Kidney (tissue), 14 donors: ENCODE results near the gene SCNN1B. TPM values are rescaled to one million over a fixed set of nuclear protein-coding genes. Genes with fewer than 3 reads are reported as not detected.

Experiments used
- DNase-seq, 5 donors: peaks; one replicate each; pipeline ENCODE4 v3.0.0-alpha.2; 2013 to 2020
- FAIRE-seq: peaks from 2 replicates; lab custom pipeline; 2012; peaks lifted over from hg19 to GRCh38; lab: Jason Lieb, UNC
- H3K27ac ChIP-seq, 2 donors: one replicate each; pipeline ENCODE4 v1.7.0; 2013; ENCODE audit warnings: low read depth in 2 of 2, low read length in 2 of 2, inconsistent platforms in 1 of 2
- H3K27me3 ChIP-seq: one replicate; pipeline ENCODE4 v1.7.1; 2013; ENCODE audit warnings: low read length, inconsistent platforms; ENCODE audit not compliant: control insufficient read depth, insufficient read depth
- H3K36me3 ChIP-seq, 3 donors: one replicate each; pipeline versions ENCODE4 v1.7.0 to v1.7.1; 2013; ENCODE audit warnings: low read length in 3 of 3, control low read depth in 1 of 3, inconsistent platforms in 1 of 3; ENCODE audit not compliant: insufficient read depth in 3 of 3, control insufficient read depth in 2 of 3
- H3K4me1 ChIP-seq, 3 donors: one replicate each; pipeline versions ENCODE4 v1.7.0 to v1.7.1; 2013; ENCODE audit warnings: low read length in 3 of 3, inconsistent platforms in 1 of 3, low read depth in 1 of 3; ENCODE audit not compliant: control insufficient read depth in 2 of 3, insufficient read depth in 2 of 3
- H3K4me3 ChIP-seq, 3 donors: one replicate each; pipeline versions ENCODE4 v1.7.0 to v1.8.1; 2013; ENCODE audit warnings: low read length in 3 of 3, control low read depth in 1 of 3, inconsistent platforms in 1 of 3
- H3K9ac ChIP-seq, 3 donors: one replicate each; pipeline versions ENCODE4 v1.7.0 to v1.7.1; 2013; ENCODE audit warnings: low read length in 3 of 3, control low read depth in 1 of 3, inconsistent platforms in 1 of 3
- H3K9me3 ChIP-seq, 3 donors: one replicate each; pipeline versions ENCODE4 v1.7.0 to v1.7.1; 2013; ENCODE audit warnings: low read length in 3 of 3, control low read depth in 1 of 3, inconsistent platforms in 1 of 3; ENCODE audit not compliant: control insufficient read depth in 2 of 3, insufficient read depth in 1 of 3
- intact Hi-C: fragments of 100-400 bp; cut with DNase I; formaldehyde crosslinking; loops from one replicate; pipeline ENCODE4 v1.11.1; 2022
- polyA plus RNA-seq: library from polyadenylated mRNA; stranded (reverse); fragments of 350-450 nt; fragmentation: Illumina TruSeq; extraction: RNeasy Lipid Tissue Mini Kit (QIAGEN cat#74804); gene quantifications from one replicate; pipeline ENCODE4 v1.2.3, GENCODE V29; 2014; ENCODE audit warnings: low read depth, low replicate concordance; ENCODE audit not compliant: insufficient read depth
- total RNA-seq: library from RNA; stranded (reverse); fragmentation: NEBNext Ultra II Directional; extraction: Animal tissue kit (Norgen Biotek cat#: 25700); gene quantifications from one replicate; pipeline ENCODE4 v1.2.1, GENCODE V29; 2021
- TF ChIP-seq, protein P1 (sequence below): IDR thresholded peaks from 3 replicates; pipeline ENCODE4 v1.5.1; 2012; ENCODE audit warnings: mild to moderate bottlenecking, moderate library complexity, borderline replicate concordance; ENCODE audit not compliant: insufficient read depth; ENCODE audit errors: extremely low read depth
- donor health status: control.
- donor health status: control.
- donor health status: control.
- donor health status: control.
- donor health status: control.
- donor health status: DM: yes; HTN: yes; CAD: no.
- donor health status: Normal renal cell carcinoma (clear cell type).

SCNN1B gene
- total and polyA plus RNA-seq, 2 donors from 2014 or later, result 7.8 to 62.9 TPM

DNA sequence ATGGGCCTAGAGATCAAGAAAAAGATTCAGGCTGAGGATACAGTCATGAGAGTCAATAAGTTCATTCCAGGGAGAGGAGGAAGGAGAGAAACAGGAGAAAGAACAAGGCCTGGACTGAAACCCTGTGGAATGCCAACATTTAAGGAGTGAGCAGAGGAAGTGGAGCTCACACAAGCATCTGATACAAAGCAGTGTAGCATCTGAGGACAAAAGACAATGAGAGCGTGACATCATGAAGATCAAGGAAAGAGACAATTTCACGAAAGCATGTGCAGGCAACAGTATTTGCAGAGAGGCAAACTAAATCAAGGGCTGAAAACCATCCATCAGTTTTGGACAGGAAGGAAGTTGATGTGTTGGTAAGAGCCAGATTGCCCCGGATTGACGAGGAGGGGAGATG is 25.3 kb upstream of the SCNN1B start:
- FAIRE-seq (no peak), DNase-seq (no peak)
- Histone ChIP-seq H3K4me1 (no peaks in the 10 kb centered on the region), H3K4me3 (no peak overlapping the region), H3K9me3 (no peaks in the 10 kb centered on the region), H3K27ac (no peak overlapping the region), H3K27me3 (no peaks in the 10 kb centered on the region), H3K9ac (no peak overlapping the region), H3K36me3 (no peaks in the 10 kb centered on the region)
- TF ChIP-seq, protein P1, sequence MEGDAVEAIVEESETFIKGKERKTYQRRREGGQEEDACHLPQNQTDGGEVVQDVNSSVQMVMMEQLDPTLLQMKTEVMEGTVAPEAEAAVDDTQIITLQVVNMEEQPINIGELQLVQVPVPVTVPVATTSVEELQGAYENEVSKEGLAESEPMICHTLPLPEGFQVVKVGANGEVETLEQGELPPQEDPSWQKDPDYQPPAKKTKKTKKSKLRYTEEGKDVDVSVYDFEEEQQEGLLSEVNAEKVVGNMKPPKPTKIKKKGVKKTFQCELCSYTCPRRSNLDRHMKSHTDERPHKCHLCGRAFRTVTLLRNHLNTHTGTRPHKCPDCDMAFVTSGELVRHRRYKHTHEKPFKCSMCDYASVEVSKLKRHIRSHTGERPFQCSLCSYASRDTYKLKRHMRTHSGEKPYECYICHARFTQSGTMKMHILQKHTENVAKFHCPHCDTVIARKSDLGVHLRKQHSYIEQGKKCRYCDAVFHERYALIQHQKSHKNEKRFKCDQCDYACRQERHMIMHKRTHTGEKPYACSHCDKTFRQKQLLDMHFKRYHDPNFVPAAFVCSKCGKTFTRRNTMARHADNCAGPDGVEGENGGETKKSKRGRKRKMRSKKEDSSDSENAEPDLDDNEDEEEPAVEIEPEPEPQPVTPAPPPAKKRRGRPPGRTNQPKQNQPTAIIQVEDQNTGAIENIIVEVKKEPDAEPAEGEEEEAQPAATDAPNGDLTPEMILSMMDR, result no peak
- intact Hi-C loops, result no loop called here

DNA sequence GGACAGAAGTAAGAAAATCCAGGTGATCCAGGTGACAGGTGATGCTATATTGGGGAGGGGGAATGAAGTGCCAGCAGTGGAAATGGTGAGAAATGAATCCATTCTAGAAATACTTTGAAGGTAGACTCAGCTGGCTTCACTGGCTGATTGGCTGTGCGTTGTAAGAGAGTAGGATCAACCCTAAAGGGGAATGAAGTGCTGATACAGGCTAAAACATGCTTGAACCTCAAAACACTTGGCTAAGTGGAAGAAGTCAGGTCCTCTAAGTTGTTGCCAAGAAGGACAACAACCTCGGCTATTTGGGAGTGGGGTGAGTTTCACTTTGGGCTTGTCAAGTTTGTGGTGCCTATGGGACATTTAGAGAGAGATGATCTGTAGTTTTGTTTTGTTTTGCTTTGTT is 24.1 kb upstream of the SCNN1B start:
- DNase-seq (no peak), FAIRE-seq (no peak)
- Histone ChIP-seq H3K9me3 (no peaks in the 10 kb centered on the region), H3K27ac (no peak overlapping the region), H3K27me3 (no peaks in the 10 kb centered on the region), H3K9ac (no peak overlapping the region), H3K36me3 (no peaks in the 10 kb centered on the region), H3K4me1 (no peaks in the 10 kb centered on the region), H3K4me3 (no peak overlapping the region)
- intact Hi-C loops, result no loop called here
- TF ChIP-seq, protein P1, result no peak

DNA sequence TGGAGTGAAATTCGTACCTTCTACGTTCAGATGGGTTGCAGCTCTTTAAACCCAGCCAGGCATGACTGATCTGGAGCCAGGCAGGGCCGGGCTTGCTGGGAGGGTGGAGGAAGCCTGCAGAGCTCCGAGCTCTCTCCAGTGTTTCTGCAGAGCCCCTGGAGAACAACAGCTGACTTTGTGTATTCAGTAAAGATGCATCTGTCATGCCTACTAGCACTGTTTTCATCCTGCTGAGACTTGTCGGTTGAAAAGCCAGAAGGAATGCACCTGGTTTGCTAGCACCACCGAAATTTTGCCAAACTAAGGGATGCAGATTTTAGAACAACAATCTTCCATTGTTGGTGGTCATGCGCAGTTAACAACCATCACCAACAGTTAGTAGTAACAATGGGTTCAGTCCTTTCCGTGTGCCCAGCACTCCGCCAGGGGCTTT is 22.4 kb upstream of the SCNN1B start:
- Histone ChIP-seq H3K4me1 (no peaks in the 10 kb centered on the region), H3K4me3 (no peak overlapping the region), H3K27me3 (no peaks in the 10 kb centered on the region), H3K9me3 (no peaks in the 10 kb centered on the region), H3K27ac (no peak overlapping the region), H3K36me3 (no peaks in the 10 kb centered on the region), H3K9ac (no peak overlapping the region)
- FAIRE-seq (no peak), DNase-seq (peak in 4 of 5 donors; percentile 60 to 76 (median 71))
- intact Hi-C loops, result no loop called here
- TF ChIP-seq, protein P1, result no peak

DNA sequence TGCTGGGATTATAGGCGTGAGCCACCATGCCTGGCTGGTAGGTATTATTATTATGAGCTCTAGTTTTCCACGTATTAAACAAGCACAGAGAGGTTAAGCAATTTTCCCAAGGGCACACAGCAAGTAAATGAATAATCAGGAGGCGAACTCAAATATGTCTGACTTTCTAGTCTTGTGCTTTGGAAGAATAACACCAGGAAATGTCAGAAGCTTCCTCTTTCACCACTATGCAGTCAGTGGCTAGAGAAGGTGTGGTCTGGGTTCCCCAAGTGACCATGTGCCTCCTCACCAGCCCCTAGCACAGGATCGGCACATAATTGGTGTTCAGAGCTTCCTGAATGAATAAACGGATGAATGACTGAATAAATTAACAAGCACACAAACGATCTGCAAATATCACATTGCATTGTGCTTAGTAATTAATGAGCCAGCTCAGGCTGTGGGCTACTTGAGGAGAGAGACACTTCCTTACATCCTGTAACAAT is 21.6 kb upstream of the SCNN1B start:
- DNase-seq (peak in 2 of 5 donors; percentile 33 to 35), FAIRE-seq (no peak)
- Histone ChIP-seq H3K27me3 (no peaks in the 10 kb centered on the region), H3K9ac (no peak overlapping the region), H3K36me3 (no peaks in the 10 kb centered on the region), H3K9me3 (no peaks in the 10 kb centered on the region), H3K4me1 (no peaks in the 10 kb centered on the region), H3K4me3 (no peak overlapping the region), H3K27ac (no peak overlapping the region)
- intact Hi-C loops, result no loop called here
- TF ChIP-seq, protein P1, result no peak
